ENCODE results near the gene IRF3.
A peak's percentile ranks its signal among the peaks of the same experiment; 100 is the strongest.
"Not testable (repeated sequence)": the region's sequence is repeated elsewhere in the genome, so short reads cannot be mapped to it uniquely, and the experiment has no call there.

The IRF3 gene

DNA sequence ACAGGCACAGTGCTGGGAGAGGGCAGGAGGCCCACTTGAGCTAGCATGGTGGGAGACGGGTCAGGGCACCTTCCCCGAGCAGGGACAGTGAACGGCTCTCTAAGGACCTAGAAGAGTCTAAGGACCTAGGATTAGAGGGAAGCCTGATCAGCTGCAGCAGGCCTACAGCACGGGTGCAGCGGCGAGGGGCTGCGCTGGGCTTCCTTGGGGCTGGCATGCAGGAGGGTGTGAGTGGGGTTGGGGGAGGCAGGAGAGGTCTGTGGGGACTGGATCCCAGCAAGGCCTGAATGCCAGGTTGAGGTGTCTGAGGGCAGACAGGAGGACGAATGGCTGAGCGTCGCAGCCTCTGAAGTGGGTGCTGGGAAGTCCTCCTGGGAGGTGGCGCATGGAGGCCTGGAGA lies 20.1 kb downstream of the IRF3 start:
- no peak for DNase-seq

DNA sequence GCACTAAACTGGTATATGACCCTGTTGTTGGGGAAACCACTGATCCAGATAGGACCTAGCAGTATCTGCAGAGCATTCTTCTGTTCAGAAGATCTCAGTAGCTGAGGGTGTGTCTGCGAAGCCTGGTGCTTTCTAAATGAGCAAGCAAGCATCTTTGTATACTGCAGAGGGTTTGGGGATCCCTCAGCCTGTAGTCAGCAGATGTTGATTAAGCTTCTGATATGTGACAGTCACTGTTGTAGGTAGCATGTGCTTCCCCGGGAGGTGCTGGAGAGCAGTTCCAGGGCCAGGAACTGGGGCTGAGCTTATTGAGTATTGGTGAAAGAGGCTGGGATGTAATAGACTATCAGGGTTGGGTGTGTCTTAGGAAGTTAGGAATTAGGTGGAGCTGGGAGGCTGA lies 22.2 kb downstream of the IRF3 start:
- no peak for DNase-seq

- DNase-seq, result no peak
These were observed 23.1 kb downstream of the IRF3 start for GRCh38 chr19:49642492-49643035.

- peak; percentile 99 for DNase-seq
These were observed 23.8 kb downstream of the IRF3 start, which contains the start of gene SCAF1 for GRCh38 chr19:49641688-49642491. TSS of gene SCAF1 (plus strand) at chr19:49642209. CDS start at chr19:49645027, 2,818 bp downstream.

DNA sequence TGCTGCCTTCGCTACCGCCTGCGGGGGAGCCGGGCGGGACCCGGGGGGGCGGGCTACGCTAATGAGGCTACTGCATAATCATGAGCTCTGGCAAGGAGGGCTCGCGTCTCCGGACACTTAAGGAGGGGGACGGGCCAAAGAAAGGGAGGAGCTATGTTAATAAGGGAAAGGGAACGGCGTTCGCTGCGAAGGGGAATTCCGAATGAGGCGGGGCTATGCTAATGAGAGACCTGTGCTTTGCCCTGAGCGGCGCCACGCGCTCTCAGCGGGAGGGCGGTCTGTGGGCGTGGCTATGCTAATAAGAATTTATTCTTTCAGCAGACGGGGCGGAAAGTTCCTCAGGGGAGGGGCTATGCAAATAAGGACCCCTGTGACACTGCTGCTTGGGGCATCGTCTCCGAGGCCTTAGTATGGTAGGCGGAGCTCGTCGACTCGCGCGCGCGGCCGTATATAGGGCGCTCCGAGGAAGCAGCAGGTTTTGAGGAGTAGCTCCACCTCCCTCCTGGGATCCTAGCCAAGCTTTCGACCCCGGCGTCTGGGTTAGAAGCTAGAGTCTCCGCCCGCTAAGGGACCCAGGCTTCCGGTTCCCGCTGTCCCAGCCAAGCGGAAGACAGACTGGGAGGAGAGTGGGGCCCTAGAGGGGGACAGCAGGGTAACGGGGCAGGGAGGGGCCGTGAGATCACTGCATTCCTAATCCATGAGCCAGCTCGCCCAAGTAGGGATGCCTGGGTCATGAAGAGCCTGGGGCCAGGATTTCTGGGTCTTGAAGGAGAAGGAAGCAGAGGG lies 25.4 kb downstream of the IRF3 start, which contains the start of gene RRAS:
RRAS (minus strand) TSS at position 31 of the 786 bp plus-strand sequence. CDS start 45 bp downstream, outside the sequence.
- peak; percentile 99 for DNase-seq

DNA sequence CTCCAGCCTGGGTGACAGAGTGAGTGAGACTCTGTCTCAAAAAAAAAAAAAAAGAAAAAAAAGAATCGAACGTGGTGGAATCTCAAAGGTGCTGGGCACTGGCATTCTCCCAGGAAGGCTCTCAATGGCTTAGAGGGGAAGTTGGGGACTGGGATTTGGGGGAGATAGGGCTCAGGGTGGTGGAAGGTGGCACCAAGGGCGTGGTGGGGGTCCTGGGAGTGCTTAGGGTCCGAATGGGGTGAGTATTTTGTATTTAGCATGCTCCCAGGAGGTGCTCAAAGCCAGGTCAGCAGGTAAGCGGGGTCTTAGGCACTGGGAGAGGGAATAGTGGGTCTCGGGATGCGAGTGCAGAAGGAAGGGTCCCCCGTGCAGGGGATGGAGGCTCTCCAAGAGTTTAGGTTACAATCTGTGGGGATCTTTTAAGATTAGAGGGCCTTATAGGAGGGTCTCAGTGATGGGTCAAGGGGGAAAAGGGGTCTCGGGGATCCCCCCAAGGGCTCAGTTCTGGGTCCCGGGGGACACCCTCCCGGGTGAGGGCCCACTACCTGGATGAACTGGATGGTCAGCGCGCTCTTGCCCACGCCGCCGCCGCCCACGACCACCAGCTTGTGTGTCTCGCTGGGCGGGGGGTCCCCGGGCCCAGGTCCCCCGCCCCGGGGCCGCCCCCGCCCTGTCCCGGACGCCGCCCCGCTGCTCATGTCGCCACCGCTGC lies 26.1 kb downstream of the IRF3 start:
- DNase-seq, result no peak

- no peak for DNase-seq
These were observed 27.6 kb downstream of the IRF3 start for GRCh38 chr19:49637821-49638738.

DNA sequence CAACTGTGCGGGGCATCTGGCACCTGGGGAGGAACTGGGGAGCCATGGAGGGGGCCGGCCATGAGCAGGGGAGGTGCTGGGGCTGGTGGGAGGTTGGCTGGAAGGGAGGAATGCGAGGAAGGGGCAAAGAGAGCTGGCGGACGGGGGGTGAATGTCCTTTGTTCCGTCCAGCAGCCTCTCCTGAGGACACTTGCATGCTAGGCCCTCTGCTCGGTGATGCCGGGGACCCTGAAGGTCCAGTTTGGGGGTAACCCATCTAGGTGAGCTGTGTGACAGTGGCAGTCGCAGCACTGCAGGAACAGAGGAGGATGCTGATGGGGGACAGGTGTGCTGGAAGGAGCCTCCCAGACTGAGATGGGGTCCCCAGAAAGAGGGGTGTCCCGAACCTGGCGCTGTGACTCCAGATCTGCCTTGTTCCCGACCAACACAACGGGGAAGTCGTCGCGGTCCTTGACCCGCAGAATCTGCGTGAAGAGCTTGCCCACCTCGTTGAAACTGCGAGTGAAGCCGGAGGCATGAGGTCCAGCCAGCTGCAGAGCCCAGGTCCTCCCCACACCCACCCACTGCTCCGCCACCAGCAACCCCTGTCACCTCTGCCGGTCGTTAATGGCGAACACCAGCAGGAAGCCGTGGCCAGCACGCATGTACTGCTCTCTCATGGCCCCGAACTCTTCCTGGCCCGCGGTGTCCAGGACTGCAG lies 29.3 kb downstream of the IRF3 start:
- DNase-seq, result no peak

GRCh38 chr19:49635530-49636232 lies 30.0 kb downstream of the IRF3 start:
- DNase-seq, result no peak

DNA sequence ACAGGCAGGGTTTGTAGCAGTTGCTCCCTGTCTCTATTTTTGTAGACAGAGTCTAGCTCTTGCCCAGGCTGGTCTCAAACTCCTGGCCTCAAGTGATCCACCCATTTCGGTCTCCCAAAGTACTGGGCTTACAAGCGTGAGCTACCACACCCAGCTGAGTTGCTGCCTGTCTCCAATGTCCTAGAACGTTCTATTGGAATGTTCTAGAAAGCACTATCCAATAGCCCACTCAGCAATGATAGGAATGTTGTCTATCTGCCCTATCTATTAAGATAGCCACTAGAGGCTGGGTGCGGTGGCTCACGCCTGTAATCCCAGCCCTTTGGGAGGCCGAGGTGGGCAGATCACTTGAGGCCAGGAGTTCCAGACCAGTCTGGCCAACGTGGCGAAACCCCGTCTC lies 32.4 kb downstream of the IRF3 start:
- DNase-seq, result not testable (repeated sequence)

GRCh38 chr19:49632576-49632975 lies 33.1 kb downstream of the IRF3 start:
- no peak for DNase-seq

GRCh38 chr19:49631610-49632192 lies 34.0 kb downstream of the IRF3 start:
- no peak for DNase-seq

DNA sequence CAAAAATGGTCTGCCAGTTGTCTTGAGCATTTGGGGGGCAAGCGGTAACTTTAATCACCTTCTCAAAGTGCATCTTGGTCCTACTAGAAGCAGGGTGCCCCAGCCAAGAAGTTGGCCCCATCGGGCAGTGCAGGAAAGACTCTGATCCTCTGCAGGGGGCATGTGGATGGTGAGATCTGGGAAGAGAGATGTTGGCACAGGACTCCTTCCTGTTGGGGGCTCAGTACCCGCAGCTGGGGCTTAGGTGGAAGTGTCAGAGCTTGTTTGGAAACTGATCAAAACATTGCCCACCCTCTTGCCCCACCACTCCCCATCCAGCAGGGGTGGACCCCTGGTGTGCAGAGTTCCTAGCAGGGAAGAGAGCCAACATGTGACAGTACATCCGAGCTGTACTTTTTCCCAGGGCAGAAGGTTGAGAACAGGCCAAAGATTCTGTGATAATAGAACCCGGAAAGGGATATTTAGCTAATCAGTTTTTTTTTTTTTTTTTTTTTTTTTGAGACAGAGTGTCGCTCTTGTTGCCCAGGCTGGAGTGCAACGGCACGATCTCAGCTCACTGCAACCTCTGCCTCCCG lies 34.6 kb downstream of the IRF3 start:
- no peak for DNase-seq

DNA sequence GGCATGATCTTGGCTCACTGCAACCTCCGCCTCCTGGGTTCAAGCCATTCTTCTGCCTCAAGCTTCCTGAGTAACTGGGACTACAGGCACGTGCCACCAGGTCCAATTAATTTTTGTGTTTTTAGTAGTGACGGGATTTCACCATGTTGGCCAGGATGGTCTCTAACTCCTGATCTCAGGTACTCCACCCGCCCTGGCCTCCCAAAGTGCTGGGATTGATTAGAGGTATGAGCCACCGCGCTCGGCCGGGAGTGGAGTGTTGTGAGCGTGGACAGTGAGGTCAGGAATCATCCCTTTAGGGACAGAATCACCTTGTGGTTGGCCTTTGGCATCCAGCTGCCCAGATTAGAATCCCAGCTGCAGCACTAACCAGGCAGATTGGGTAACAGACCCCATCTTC lies 36.0 kb downstream of the IRF3 start:
- no peak for DNase-seq

- no peak for DNase-seq
These were observed 39.4 kb downstream of the IRF3 start for GRCh38 chr19:49626226-49626625.

GRCh38 chr19:49624967-49625910 lies 40.4 kb downstream of the IRF3 start:
- no peak for DNase-seq

GRCh38 chr19:49617860-49618259 lies 47.8 kb downstream of the IRF3 start:
- DNase-seq, result not testable (repeated sequence)

DNA sequence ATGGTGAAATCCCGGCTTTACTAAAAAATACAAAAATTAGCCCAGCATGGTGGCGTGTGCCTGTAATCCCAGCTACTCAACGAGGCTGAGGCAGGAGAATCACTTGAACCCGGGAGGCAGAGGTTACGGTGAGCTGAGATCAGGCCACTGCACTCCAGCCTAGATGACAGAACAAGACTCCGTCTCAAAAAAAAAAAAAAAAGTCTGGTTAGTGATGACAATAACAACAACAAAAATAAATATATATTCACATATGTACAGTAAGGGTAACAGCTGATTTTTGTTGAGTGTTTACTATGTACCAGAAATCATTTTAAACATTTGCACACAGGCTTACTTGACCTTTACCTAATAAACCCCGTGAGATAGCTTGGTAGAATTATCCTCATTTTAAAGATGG lies 48.7 kb downstream of the IRF3 start:
- no peak for DNase-seq

DNA sequence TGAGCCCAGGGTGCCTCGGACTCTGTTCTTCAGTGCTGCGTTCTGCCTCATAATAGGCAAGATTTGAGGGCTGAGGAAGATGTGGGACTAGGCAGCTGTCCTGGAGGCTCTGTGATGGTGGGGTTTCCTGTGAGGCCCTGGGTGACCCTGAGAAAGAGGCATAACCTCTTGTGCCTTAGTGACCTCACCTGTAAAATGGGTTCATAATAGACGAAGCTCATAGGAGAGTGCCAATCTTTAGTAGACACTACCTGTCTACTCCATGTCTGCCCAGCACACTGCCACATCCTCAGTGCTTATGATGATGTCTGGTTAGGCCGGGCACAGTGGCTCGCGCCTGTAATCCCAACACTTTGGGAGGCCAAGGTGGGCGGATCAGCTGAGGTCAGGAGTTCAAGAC lies 49.1 kb downstream of the IRF3 start:
- DNase-seq, result no peak

Measured in NCI-H1105 (cell line).